HG02642 (cell line): ENCODE data around the gene STK25.
"Not testable (repeated sequence)": the region's sequence is repeated elsewhere in the genome, so short reads cannot be mapped to it uniquely, and the experiment has no call there.

ENCODE experiments used
- ATAC-seq: cut with Tn5 transposase; IDR thresholded peaks from one replicate; pipeline ENCODE4 v1.9.1; 2021; ENCODE audit warnings: mild to moderate bottlenecking; ENCODE audit not compliant: unreplicated experiment, poor library complexity

STK25 gene

DNA sequence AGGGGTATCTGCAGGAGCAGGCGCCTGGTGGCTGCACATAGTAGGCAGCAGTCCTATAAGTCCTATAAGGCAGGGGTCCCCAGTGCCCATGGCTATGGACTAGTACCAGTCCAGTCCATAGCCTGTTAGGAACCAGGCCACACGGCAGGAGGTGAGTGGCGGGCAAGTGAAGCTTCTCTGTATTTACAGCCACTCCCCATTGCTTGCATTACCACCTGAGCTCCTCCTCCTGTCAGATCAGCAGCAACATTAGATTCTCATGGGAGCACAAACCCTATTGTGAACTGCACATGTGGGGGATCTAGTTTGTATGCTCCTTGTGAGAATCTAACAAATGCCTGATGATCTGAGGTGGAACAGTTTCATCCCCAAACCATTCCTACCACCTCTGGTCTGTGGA, 33.1 kb downstream of the STK25 start:
- ATAC-seq, result no peak

DNA sequence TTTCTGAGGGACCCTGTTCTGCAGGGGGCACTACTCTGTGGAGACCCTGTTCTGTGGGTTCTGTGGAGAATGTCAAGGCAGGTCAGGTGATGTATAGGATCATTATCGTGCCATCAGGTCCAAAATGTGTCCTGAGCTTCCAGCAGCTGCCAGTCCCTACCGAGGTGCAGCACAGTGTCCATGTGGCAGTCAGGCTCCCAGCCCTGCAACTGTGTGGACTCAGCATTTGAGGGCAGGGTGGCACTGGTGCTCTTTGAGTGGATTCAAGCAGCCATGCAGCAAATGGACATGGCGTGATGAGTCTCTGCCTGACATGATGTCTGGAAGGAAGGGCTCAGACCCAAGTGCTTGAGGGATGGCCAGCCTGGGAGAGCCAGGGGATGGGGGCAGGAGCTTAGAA, 35.0 kb downstream of the STK25 start:
- ATAC-seq, result no peak

DNA sequence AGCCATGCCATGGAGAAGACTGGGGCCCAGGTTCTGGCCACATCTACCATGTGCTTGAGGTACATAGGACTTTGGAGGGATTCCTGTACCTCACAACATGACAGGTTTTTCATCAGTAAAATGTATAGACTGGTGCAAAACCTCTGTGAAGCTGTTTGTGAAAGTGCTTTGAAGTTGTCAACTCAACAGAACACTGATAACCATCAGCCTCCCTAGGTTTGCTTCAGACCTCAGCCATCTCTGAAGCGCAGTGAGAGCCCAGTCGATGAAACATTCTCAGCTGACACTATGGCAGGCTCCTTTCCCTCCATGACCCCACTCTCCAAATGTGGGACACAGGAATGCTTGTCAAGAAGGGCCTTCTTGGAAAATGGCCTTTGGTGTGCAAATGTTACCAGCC, 38.6 kb downstream of the STK25 start:
- ATAC-seq, result no peak

DNA sequence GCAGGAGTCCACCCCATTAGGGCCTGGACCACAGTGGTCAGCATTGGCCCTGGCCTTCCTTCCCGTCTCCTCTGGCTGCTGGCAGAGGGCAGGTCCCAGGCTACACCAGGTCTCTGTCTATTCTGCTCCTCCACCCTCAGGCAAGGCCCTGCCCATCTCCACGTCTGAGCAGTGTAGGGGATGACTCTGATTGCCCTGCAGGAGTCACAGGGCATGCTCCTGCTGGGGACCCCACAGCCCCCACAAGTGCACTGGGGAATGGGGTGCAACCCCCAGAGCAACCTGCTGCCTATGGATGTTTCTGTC, 40.0 kb downstream of the STK25 start:
- no peak for ATAC-seq

DNA sequence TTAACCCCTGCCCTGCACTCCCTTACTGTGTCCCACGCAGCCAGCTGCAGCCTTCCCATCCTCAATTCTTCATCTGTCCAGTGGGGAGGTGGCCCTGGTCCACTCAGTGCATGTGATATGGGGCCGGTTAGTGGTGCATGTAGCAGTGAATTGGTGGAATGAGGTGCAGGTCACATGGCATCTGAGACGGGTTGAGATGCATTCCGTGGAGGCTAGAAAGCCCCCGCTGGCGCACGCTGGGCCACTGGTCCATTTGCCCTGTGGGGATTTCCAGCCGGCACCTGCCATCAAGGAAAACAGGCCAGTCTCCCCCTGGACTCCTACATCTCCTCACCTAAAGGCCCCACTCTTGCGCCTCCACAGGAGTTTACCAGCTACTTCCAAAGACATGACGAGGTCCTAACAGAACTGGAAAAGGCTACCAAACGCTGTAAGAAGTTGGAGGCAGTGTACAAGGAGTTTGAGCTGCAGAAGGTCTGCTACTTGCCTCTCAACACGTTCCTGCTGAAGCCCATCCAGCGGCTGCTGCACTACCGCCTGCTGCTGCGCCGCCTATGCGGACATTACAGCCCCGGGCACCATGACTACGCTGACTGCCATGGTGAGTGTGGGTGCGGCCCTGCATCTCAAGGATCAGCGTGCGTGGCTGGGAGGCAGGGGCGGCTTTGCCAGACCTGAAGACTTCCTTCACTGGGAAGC, 40.5 kb downstream of the STK25 start:
- ATAC-seq, result no peak

DNA sequence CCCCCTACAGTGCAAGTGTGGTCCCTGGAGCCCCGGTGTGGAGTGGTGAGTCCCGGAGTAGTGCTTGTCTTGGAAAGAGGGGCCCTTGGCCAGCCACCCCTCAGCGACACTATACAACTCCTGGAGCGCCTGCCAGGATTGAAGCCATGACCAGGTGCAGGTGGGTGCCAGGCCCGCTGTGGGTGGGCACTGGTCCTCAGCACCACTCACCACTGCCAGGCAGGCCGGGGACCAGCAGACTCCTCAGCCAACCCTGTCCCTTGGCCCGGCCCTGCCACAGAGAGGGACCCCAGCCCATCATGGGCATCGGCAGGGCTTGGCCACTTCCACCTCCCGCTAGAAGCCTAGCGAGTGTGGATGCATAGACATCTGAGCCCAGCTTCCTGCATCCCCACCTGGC, 42.2 kb downstream of the STK25 start:
- no peak for ATAC-seq

DNA sequence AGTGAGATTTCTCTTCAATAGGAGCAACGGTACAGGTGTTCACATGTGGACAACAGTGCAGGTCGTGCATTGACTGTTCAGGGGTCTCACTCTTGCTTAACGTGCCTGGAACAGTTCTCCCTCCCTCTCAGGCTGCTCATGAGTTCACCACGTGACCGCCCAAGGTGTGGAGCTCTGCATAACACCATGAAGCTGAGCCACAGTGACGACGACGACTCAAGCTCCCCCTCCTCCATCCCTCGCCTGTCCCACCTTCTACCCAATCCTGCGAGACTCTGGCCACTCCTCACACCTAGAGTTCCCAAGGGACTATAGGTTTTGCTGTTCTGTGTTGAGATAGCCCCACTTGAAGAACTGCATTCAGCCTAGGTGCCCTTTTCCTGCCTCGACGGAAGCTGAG, 42.8 kb downstream of the STK25 start:
- ATAC-seq, result no peak

DNA sequence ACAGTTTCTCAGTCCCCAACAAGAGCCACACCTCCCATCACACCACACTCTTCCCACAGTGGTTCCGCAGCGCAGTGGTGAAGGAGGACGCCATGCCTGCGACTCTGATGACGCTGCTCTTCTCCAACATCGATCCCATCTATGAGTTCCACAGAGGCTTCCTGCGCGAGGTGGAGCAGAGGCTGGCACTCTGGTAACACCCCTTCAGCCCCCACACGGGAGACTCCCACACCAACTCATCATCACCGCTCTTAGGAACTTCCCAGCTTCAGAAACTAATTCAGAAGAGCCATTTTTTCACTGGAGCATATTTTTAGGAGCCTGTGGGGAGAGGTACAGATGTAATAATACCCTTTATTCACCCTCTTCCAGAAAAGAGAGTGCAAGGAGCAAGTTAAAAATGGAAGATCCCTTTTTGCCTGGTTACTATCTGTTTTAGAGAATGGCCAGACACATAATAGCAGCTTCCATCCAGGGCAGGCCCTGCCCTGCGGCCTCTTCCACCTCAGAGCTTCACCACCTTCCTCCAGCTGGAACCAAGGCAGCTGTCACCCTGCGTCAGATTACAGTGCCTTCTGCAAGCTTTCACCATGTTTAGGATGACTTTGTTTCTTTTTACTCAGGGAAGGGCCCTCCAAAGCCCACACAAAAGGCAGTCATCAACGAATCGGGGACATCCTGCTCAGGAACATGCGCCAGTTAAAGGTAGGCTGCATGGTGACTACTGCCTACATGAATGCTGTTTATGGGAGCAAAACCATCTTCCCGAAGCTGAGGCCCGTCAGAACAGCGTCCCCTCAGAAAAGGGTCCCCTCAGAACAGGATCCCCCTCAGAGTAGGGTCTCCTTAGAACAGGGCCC, 44.9 kb downstream of the STK25 start:
- ATAC-seq, result no peak

DNA sequence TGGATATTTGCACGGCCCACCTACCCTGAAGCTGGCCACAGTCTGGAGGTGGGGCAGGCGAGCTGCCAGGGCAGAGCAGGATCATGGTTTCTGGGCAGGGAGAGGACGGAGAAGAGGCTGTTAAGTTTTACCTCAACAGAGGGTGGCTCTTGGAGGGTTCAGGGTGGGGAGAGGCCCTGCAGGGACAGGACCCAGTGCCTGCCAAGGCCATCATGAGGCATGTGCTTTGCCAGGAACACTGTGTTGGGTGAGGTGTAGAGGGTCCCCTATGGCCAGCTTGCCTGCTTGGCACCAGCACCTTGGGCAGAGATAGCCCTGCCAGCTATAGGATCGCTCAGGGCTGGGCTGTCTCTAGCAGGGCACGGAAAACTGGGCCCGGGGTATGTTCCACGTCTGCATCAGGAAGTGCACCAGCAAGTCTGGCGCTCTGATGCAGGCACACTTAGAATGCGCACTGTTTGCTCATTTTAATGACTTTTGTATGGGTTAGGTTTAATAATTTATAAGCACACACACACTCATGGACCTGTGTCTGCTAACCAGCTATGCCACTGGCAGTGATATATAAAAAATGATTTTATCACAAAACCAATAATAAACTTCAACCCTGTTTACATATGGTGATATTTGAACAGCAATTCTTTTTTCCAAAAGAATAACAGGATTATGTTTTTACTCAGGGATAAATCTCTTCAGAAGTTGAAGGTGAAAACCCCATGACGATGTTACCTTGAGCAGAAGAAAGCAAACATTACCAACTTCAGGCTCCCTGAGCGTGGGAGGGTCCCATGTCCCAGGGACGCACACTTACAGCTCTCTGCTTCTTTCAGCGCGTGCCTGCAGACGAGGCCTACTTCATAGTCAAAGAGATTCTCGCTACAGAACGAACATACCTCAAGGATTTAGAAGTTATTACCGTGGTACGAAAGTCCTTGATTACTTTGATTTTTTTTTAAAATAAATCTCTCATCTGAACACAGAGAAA, 46.4 kb downstream of the STK25 start:
- no peak for ATAC-seq

DNA sequence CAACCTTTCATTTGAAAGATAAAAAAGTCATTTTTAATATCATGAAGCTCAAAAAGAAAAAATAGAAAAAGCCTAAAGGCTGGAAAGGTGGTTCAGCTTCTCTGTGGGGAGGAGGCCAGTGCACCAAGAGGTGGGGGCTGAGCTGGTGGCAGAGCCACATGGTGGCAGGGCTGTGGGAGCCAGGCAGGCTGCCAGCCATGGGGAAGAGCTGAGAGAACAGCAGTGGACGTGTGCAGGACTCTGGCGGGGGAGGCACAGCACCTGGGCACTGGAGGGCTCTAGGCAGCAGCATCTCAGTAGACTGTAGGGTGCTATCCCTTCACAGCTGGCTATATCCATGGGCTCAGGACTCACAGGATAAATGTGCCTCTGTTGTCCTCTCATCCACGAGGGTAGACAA, 47.8 kb downstream of the STK25 start:
- no peak for ATAC-seq

DNA sequence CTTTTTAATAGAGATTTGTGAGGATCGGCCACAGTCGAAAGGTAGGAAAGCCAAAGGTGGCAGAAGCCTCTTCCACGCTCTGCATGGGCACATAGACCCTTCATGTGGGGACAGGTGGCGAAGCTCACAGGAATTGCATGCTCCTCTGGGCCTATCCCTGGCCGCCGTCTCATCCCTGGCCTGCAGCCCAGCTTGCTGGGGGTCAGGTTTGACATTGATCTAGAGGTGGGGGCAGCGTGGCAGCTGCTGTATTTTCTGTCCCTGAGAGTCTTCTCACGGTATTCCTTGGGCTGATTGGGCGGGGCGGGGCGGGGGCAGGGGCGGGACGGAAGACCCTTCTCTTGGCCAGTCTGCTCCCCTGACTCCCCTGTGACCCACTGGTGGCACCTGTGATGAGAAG, 48.9 kb downstream of the STK25 start:
- no peak for ATAC-seq

DNA sequence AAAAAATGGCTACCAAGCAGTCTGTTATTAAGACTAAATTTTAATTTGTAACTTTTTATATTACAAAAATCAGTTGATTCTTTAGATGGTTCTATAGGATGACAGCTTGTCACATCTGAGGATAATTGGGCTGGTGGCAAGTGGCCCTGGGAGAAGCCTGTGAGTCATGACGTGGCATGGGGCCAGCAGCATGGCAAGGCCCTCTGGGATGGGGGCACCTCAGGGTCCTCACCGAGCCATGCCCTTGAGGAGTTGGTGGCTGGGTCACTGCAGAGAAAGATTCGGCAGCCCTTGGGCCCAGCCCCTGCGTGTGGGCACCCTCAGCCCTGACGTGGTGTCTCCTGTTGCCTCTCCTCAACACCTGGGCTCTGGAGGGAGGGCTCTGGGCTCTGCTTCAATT, 49.7 kb downstream of the STK25 start:
- no peak for ATAC-seq

DNA sequence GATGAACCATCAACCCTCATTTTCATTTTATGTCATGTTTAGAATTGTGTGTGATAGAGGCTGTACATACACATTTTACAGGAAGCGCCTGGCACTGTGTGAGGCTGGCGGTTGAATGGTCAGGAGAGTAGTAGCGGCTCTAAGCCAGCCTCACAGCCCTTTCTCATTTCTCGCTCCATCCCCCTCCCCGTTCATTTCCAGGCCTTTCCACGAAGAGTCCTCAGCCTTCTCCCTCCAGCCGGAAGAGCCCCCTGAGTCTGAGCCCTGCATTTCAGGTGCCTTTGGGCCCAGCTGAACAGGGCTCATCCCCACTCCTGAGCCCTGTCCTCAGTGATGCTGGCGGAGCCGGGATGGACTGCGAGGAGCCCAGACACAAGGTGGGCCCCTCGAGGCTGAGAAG, 51.8 kb downstream of the STK25 start:
- no peak for ATAC-seq

DNA sequence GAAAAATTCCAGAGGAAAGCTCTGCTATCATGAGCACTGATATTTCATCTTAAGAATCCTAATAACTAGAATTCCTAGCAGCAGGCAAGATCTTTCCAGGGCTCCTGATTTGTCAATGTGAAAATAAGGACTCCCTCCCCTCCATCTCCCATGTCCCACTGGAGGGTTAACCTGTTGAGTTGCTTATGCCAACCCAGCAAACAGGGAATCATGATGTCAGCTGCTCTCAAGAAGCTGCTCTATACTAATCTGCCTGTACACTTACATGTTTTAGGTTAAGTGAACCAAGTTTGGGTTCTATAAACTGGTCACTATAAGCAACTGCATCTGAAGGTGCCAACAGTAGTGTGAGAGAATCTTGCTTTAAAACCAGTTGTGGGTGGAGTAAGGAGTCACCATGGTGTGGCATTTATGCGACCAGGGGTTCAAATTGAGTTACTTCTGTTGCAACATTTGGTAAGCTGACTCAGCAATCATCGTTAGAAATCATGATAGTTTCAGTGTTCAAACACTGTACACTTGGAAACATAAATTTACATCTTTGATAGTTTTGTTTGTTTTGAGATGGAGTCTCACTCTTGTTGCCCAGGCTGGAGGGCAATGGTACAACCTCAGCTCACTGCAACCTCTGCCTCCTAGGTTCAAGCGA, 53.4 kb downstream of the STK25 start:
- ATAC-seq, result no peak

DNA sequence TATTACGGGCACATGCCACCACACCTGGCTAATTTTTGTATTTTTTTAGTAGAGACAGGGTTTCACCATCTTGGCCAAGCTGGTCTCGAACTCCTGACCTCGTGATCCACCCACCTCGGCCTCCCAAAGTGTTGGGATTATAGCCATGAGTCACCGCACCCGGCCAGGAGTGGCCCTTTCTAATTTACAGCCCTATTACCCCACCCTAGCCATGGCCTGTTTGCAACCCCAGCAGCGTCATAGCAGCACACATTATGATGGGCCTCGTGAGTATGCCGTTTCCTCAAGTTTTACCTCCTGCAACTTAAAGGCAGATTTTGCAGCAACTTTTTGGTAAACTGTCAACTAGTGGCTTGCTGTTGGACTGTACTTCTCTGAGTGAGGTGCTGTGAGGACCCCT, 54.5 kb downstream of the STK25 start:
- ATAC-seq, result not testable (repeated sequence)

DNA sequence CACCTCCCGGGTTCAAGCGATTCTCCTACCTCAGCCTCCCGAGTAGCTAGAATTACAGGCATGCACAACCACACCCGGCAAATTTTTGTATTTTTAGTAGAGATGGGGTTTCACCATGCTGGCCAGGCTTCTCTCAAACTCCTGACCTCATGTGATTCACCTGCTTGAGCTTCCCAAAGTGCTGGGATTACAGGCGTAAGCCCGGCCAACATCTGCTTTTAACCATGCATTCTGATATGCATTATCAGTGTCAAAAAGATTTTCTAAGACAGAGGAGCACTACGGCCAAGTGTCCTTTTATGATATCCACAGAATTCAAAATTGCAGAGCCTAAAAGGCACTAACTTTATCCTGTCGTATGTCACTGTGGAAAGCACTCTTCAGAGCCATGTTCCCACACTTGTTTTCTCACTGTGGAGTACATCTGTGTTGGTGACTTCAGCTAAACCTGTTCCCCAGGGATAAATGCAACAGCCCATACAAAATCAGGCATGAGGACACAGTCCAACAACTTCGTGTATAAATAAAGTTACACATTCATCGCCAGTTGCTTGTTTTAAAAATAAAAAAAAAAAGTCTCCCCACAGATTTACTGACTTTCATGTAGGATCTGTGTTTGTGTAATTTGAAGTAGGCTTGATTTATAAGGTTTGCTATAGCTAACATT, 56.4 kb downstream of the STK25 start:
- ATAC-seq, result no peak

DNA sequence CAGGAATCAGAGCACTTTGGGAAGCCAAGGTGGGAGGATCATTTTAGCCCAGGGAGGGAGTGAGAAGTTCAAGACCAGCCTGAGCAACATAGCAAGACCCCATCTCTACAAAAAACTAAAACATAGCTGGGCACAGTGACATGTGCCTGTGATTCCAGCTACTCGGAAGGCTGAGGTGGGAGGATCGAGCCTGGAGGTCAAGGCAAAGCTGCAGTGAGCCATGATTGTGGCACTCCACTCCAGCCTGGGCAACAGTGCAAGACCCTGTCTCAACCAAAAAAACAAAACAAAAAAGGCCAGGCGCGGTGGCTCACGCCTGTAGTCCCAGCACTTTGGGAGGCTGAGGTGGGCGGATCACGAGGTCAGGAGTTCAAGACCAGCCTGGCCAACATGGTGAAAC, 58.3 kb downstream of the STK25 start:
- not testable (repeated sequence) for ATAC-seq

DNA sequence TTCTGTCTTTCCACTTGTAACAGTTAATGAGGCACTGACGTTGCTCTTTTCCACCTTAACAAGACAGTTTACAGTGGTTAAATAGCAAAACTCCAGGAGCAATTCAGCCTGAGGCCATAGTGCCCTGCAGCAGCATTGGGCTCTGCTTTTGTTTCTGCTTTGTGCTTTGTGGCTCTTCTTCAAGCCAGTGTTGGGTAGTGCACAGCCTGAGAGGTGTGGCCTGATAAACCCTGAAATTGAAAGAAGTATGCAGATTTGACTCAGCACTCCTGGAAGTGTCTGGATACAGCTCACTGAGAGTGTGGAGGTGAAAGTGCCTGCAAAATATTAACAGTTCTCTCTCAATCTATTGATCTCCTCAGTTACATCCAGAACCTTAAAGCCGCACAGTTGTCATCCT, 63.0 kb downstream of the STK25 start:
- no peak for ATAC-seq

DNA sequence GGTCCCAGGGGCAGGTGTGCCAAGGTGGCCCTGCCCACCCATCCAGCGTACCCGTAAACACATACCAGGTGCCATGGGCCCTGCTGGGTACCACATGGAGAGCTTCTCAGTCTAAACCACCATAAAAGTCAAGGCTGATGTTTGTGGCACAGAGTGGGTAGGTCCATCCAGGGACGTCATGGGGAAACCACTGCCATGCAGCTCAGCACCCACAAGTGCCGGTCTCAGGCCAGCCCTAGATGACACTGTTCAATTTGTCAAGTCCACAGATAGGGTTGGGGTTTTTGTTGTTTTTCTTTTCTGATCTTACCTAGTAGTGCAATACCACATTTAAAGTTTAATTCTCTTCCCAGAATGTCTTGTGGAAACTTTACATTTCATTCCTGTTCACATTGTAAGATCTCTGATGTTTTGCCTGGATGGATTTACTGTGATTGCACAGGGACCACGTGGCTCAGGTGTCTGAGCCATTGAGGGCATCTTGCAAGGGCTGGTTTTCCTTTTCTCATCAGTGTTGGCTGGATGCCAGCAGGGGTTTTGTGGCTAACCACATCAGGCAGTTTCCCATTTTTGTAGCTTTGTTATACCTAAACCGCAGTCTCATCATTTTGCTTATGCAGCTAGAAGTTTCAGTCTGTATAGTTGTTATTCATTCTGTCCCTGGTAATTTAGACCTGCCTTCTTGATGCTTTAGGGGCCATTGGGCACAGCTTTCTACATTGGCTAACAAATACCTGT, 64.7 kb downstream of the STK25 start:
- ATAC-seq, result no peak
